ENCODE data around the gene PPP1R9A.

The PPP1R9A gene

GRCh38 chr7:95089414-95090315 lies 182.3 kb downstream of the PPP1R9A start:
- no peak for DNase-seq (ENCODE audit: extremely low read depth in 1 of 2, low read depth in 1 of 2)

GRCh38 chr7:95092324-95092723 lies 184.9 kb downstream of the PPP1R9A start:
- no peak for DNase-seq (ENCODE audit: extremely low read depth in 1 of 2, low read depth in 1 of 2)

- no peak for DNase-seq (ENCODE audit: extremely low read depth in 1 of 2, low read depth in 1 of 2)
These were observed 188.0 kb downstream of the PPP1R9A start for GRCh38 chr7:95095259-95095965.

- no peak for DNase-seq (ENCODE audit: extremely low read depth in 1 of 2, low read depth in 1 of 2)
These were observed 188.7 kb downstream of the PPP1R9A start for GRCh38 chr7:95095966-95096540.

- DNase-seq (ENCODE audit: extremely low read depth in 1 of 2, low read depth in 1 of 2): no peak
These were observed 189.9 kb downstream of the PPP1R9A start for GRCh38 chr7:95097291-95097690.

- no peak for DNase-seq (ENCODE audit: extremely low read depth in 1 of 2, low read depth in 1 of 2)
These were observed 190.5 kb downstream of the PPP1R9A start for GRCh38 chr7:95097851-95098250.

GRCh38 chr7:95099106-95099505 lies 191.7 kb downstream of the PPP1R9A start:
- DNase-seq (ENCODE audit: extremely low read depth in 1 of 2, low read depth in 1 of 2): no peak

- DNase-seq (ENCODE audit: extremely low read depth in 1 of 2, low read depth in 1 of 2): no peak
These were observed 194.0 kb downstream of the PPP1R9A start for GRCh38 chr7:95101422-95101821.

- DNase-seq (ENCODE audit: extremely low read depth in 1 of 2, low read depth in 1 of 2): no peak
These were observed 195.3 kb downstream of the PPP1R9A start for GRCh38 chr7:95102662-95103061.

GRCh38 chr7:95104739-95105138 lies 197.3 kb downstream of the PPP1R9A start:
- DNase-seq (ENCODE audit: extremely low read depth in 1 of 2, low read depth in 1 of 2): no peak

GRCh38 chr7:95105627-95106026 lies 198.2 kb downstream of the PPP1R9A start:
- no peak for DNase-seq (ENCODE audit: extremely low read depth in 1 of 2, low read depth in 1 of 2)

- DNase-seq (ENCODE audit: extremely low read depth in 1 of 2, low read depth in 1 of 2): no peak
These were observed 199.0 kb downstream of the PPP1R9A start for GRCh38 chr7:95106401-95106800.

GRCh38 chr7:95110707-95111106 lies 203.3 kb downstream of the PPP1R9A start:
- DNase-seq (ENCODE audit: extremely low read depth in 1 of 2, low read depth in 1 of 2): no peak

GRCh38 chr7:95113590-95113989 lies 206.2 kb downstream of the PPP1R9A start:
- DNase-seq (ENCODE audit: extremely low read depth in 1 of 2, low read depth in 1 of 2): no peak

GRCh38 chr7:95126053-95126709 lies 218.8 kb downstream of the PPP1R9A start:
- no peak for DNase-seq (ENCODE audit: extremely low read depth in 1 of 2, low read depth in 1 of 2)

GRCh38 chr7:95132500-95132899 lies 225.1 kb downstream of the PPP1R9A start:
- DNase-seq (ENCODE audit: extremely low read depth in 1 of 2, low read depth in 1 of 2): no peak

- no peak for DNase-seq (ENCODE audit: extremely low read depth in 1 of 2, low read depth in 1 of 2)
These were observed 232.5 kb downstream of the PPP1R9A start for GRCh38 chr7:95139922-95140321.

GRCh38 chr7:95141755-95142154 lies 234.4 kb downstream of the PPP1R9A start:
- DNase-seq (ENCODE audit: extremely low read depth in 1 of 2, low read depth in 1 of 2): no peak

GRCh38 chr7:95144256-95144655 lies 236.9 kb downstream of the PPP1R9A start:
- no peak for DNase-seq (ENCODE audit: extremely low read depth in 1 of 2, low read depth in 1 of 2)

- no peak for DNase-seq (ENCODE audit: extremely low read depth in 1 of 2, low read depth in 1 of 2)
These were observed 248.6 kb downstream of the PPP1R9A start for GRCh38 chr7:95155965-95156364.

GRCh38 chr7:95157381-95157780 lies 250.0 kb downstream of the PPP1R9A start:
- no peak for DNase-seq (ENCODE audit: extremely low read depth in 1 of 2, low read depth in 1 of 2)

Measured in activated CD8-positive, alpha-beta memory T cell treated with anti-CD3 and anti-CD28 coated beads for 1 hour (primary cell).